HG03060 (cell line): ENCODE measurements around the gene NRG4.
"Not testable (repeated sequence)": the region's sequence is repeated elsewhere in the genome, so short reads cannot be mapped to it uniquely, and the experiment has no call there.

Source experiments
- ATAC-seq: cut with Tn5 transposase; IDR thresholded peaks from one replicate; pipeline ENCODE4 v1.9.1; 2021; ENCODE audit warnings: low read depth, moderate number of reproducible peaks; ENCODE audit not compliant: unreplicated experiment

Gene NRG4

DNA sequence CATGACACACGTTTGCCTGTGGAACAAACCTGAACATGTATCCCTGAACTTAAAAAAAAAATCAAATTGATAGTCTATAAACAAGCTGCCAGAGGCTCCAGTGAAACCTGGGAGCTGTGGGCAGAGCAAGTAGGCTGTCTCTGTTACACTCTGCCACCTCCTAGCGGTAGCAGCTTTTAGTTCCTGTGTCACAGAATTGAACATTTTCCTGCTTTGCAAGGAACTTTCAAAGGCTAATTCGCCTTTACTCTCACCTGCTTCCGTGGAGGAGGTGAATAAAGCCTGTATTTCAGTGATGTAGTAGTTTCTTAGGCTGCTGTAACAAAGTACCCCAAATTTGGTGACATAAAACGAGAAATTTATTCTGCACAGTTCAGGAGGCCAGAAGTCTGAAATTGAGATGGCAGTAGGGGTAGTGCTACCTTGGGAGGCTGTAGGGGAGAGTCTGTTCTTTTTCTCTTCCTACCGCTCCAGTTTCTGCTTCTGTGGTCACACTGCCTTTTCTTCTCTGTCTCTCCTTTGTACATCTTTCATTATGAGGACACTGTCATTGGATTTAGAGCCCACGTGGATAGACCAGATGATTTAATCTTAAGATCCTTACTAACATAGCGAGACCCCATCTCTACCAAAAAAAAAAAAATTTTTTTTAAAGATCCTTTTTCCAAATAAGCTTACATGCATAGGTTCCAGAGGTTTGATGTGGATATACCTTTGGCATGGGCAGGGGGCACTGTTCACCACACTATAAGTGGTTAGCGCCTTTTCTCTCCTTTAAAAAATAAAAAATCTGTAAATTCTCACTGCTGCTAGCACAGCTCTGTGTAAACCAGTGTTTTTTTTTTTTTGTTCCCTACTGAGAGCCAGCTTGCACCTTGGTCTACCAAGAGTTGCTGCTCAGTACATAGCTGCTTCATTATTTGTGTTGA is 83.3 kb downstream of the NRG4 start:
- no peak for ATAC-seq

DNA sequence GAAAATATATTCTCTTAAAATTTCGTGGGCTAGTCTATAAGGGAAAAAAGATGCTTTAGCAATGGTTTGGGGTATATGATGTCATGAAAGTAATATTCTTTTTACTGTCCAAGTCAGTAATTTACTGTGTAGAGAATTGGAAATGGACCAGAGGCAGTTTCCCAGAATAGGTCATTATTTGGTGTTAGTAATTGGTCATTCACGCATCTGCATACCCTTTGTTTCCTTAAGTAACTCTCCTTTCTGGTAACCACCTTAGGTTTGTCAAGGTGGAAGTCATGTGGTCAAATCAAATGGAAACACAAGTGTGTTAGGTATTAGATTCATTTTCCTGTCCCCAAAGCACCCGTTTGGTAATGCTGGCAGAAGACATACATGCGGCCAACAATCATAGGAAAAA is 84.6 kb downstream of the NRG4 start:
- ATAC-seq = no peak

DNA sequence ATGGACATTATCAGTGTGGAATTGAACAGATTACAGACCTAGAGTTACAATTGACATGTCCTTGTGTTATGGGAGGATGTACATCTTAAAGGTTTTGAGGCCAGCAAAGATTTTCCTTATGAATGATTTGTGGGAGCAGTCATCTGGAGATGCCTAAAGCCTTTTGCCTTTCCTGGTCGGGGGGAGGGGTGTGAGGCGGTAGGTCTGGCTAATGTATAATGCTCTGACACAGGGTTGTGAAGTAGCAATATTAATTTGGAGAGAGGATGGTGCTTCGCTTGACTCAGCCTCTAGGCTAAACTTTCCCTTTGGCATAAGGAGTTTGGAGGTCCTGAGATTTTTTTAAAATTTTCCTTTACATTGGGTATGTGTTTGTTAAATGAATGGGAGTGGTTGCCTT is 85.3 kb downstream of the NRG4 start:
- ATAC-seq = no peak

DNA sequence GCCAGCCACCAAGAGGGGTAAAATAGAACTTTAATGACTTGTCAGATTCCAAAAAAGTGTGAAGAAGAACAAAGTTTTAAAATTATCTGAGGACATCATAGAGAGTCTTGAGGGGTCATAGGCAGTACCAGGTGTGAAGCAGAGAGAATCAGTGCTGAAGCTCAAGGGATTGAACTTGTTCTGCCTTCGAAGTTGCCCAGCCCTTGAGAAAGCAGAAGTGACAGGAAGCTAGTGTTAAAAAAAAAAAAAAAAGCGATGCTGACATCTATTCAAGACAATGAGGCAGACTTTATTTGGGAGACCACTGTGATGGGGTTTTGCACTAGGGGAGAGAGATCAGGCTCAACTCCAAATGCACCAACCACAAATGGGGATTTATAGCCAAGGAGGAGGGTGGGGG is 86.8 kb downstream of the NRG4 start:
- ATAC-seq = no peak

DNA sequence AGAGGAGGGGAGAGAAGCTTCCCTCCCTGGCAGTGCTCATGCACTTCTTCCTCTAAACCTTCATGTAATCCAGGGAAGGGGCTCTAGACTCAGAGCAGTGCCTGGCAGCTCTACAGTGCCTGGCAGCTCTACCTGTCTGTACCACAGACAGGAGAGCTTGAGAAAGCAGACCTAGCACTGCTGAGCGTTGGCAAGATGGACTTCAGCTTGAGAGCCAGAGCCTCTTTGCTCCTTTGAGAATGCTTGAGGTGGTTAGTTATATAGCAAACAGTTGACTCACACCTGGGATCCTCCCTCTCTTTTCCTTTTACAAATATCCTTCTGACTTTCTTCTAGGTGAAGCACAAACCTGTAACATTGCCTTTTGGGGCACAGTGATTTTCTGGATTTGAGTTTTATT is 87.6 kb downstream of the NRG4 start:
- ATAC-seq = no peak

DNA sequence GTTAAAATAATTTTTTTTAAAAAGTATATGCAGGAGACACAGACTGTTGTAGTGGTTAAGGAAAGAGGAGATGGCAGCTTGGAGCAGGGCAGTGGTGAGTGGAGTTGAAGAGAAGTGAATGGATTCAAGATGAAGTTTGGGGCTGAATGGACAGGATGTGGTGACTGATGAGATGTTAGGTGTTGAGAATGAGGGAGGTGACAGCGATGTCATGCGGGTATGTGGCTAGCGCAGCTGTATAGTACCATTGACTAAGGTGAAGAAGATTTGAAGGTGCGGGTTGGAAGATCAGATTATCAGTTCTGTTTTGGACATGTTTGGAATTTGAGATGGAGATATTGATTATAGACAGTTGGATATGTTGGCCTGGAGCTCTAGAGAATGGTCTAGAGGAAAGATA is 88.5 kb downstream of the NRG4 start:
- no peak for ATAC-seq

DNA sequence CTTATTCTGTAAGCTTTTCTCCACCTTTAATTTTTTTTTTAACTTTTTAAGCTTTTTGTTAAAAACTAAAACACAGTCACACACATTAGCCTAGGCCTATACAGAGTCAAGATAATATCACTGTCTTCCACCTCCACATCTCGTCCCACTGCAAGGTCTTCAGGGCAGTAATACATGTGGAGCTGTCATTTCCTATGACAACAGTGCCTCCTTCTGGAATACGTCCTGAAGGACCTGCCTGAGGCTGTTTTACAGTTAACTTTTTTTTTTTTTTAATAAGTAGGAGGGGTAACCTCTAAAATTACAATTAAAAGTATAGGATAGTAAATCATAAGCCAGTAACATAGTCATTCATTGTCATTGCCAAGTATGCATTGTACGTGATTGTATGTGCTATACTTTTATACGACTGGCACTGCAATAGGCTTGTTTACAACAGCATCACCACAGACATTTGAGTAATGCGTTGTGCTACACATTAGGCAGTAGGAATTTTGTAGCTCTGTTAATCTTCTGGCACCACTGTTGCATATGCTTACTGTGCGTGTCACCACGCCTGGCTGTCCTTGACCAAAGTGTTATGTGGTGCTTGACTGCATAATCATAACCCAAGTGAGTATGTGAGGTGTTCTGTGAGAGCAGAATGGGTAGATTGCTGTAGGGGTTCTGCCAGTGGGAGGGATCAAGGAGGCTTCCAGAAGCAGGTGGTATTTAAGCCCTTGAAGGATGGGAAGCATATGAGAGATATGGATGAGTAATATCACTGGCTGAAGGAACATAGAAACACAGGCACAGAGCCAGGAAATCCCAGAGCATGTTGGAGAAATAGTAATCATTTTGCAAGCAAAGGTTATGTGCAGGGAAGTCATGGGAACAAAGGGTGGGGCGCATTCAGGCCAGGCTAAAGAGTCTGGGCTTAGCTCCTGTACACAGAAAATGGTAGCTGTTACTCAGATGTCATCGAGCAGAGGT is 90.2 kb downstream of the NRG4 start:
- ATAC-seq = no peak

DNA sequence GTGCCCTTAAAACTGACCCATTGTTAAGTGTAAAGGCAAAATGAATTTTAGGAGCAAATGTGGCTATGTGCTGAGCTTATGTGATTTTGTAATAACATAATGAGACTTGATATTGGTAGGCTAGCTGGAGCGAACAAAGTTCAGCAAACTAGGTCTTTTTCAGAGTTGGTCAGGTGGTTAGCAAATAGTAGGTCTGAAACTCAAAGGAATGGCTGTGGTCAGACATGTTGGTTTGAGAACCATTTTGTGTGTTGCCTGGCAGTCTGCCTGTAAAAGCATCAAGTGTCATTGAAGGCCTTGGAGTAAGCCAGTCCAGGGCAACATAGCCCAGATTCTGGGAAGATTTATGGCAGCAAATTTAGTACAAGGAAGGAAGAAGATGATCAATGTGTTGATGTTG is 92.1 kb downstream of the NRG4 start:
- no peak for ATAC-seq

DNA sequence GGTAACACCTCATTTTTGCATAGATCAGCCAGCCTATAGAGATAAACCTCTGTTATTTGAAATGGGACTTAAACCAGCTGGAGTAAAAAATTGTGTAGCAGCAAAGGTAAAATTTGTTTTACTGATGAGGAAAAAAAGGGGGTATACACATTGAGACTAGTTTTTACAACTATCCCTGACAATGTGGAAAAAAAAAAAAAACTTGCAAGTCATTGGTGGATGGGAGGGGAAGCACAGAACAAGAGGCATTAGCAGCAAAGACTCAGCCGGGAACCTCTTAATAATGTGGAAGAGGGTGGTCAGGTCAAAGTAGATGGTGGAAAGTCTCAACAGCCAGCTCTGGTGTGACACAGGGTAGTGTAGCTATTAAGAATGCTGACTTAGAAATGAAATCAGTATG is 94.1 kb downstream of the NRG4 start:
- no peak for ATAC-seq

DNA sequence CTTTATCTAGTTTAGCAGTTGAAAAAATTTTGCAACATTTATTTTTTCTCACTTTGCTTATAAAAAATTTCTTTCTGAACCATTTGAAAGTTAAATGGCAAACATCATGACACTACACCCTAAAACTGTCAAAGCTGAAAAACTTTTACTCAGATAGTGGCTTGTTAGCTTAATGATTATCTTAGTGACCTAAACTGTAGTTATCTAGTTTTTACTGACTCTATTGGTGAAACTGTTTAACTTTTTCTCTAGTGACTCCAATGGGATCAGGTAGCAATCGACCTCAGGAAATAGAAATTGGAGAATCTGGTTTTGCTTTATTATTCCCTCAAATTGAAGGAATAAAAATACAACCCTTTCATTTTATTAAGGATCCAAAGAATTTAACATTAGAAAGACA is 95.2 kb downstream of the NRG4 start:
- no peak for ATAC-seq

DNA sequence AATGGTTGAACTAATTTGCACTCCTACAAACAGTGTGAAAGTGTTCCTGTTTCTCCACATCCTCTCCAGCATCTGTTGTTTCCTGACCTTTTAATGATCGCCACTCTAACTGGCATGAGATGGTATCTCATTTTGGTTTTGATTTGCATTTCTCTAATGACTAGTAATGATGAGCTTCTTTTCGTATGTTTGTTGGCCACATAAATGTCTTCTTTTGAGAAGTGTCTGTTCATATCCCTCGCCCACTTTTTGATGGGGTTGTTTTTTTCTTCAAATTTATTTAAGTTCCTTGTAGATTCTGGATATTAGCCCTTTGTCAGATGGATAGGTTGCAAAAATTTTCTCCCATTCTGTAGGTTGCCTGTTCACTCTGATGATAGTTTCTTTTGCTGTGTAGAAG is 101.9 kb downstream of the NRG4 start:
- ATAC-seq = not testable (repeated sequence)

DNA sequence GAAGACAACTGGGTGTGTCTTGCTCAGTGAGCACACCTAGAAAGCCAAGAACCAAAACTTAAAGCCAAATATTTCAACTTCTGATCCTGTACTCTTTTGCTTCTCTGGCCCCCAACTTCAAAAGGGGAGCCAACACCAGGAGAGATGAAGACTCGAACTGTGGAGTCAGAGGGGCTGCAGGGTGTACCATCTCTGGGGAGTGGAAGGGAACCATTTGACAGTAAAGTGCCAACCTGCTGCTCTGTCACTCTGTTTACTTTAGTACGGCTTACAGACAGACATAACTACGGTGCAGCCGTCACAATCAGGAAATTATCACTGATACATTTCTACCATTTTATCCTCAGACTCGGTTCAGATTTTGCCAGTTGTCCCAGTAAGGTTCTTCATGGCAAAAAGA is 107.0 kb downstream of the NRG4 start:
- no peak for ATAC-seq

DNA sequence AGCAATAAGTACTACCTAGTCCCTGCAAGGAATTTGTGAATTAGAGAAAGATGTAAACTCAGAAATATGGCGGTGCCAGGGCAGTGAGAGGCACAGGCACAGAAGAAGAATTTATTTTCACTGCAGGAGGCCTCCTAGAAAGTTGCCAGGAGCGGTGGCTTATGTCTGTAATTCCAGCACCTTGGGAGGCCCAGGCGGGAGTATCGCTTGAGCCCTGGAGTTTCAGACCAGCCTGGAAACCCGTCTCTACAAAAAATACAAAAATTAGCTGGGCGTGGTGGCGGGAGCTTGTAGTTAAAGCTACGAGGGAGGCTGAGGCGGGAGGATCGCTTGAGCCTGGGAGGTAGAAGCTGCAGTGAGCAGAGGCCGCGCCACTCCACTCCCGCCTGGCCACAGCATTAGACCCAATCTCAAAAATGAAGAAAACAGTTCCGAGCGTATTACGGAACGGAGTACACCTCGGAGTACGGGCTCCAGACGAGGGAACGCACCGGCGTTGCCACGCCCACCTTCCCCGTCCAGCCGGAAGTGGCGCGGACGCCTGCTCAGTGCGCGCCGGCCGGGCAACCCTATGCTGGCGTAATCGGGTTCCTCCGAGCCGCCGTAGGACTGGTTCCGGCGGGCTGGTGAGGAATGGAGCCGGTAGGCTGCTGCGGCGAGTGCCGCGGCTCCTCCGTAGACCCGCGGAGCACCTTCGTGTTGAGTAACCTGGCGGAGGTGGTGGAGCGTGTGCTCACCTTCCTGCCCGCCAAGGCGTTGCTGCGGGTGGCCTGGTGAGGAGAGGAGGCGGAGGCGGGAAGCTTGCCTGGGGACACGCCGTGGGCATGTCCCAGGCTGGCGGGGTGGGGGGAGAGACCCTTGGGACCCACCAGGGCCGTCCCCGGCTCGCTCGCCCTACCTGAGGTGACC is 108.6 kb downstream of the NRG4 start, which contains the start of gene FBXO22:
Gene FBXO22, plus strand, starts transcription at position 548 of the 909 bp plus-strand sequence. Its CDS starts 86 bp downstream, at position 634.
- peak; percentile 80 for ATAC-seq

DNA sequence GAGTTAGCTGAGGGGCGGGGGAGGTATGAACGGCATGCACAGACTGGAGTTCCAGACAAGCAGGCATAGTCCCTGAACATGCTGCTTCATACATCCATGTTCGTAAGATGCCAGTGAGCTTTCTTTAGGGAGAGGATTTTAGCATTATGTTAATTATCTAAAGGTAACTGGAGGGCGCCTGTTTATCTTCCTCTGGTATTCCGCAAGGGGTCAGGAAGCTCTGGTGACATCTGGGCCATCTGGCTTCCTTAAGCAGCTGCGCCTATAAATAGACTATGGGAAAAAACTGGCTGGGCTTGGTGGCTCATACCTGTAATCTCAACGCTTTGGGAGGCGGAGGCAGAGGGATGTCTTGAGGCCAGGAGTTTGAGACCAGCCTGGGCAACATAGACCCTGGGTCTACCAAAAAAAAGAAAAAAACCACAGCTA is 110.1 kb downstream of the NRG4 start:
- ATAC-seq = no peak

DNA sequence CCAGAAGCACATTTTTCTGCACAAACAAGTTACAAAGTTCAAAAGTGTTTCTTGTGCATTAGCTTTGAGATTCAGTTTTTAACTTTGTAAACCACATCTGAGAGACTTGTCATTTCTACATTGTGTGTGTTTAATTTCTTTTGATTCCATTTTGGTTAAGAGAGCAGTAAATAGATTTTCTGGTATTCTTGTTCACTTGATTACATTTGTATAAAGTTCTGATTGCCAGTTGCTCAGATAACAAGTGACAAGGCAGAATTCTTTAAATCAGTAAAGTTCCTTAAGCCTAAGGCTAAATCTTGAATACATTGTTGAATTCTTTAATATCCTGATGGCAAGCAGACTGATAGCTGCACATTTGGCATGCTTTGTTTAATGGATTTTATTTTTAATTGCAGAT is 111.6 kb downstream of the NRG4 start:
- ATAC-seq = no peak

DNA sequence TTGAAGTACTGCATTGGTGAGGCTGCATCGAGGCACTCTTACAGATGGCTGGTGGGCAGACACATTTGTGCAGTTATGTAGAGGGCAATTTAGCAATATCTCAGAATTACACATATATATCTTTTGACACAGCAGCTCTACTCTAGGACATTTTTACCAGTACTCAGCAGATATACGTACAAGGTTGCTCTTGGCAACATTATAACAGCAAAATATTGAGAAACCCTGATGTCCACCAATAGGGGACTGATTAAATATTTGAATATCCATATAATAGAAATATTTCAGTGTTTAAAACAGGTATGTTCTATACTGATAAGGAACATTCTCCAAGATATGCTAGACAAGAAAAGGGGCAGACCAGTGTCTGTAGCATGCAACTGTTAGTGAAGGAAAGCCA is 116.5 kb downstream of the NRG4 start:
- no peak for ATAC-seq

DNA sequence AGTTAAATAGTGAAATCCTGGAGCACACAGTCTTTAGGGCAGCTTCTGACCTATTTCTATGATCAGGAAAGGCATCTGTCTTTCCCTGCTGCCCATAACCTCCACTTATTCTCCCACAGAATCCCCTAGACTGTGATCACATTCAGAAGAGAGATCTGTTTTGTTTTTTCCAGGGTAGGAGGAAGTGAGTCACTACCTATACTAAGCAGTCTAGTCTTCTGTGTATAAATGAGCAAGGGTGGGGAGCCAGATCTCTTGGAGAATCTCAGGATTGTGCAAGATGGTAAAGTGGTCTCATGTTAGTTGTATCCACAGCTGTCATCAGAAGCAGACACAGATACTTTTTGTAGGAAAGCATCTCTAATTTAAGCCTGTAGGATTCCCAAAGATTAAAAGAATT is 120.3 kb downstream of the NRG4 start:
- ATAC-seq = no peak
